ENCODE data around the gene SLC18A2. TPM values are rescaled to one million over a fixed set of nuclear protein-coding genes. Genes with fewer than 3 reads are reported as not detected.
A peak's percentile ranks its signal among the peaks of the same experiment; 100 is the strongest.

SLC18A2 gene
- total RNA-seq, 4 donors from 2014 or later, result 0.27 to 0.75 (median 0.64) TPM; not detected in 1

DNA sequence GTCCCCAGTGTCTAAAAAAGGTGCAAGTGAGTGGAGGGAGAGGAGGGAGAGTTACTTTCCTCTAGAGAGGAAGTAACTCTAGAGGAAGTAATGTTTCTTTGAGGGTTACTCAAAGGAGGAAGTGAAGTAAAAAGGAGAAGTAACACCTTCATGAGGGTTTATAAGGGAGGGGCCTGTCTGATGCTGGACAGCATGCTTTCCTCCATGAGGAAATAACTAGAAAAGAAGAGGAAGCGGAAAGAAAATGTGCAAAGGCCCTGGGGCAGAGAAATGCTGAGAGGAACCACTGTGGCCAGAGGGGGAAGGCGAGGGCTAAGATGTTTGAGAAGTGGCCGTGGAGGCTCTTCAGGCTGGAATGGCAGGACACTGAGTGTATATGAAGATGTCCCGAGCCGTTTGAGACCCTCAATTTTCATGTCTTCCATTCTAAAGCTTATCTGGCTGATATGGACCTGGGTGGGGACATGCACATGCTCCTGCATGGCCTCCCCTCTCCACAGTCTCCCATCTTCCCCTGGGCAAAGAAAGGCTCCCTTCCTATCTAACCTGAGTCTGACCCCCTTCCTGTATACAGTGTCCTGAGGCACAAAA lies 3.4 kb upstream of the SLC18A2 start:
- TF ChIP-seq EP300 (IDR thresholded peaks at IDR 0.05; ENCODE audit: low read depth) (no peak), POLR2AphosphoS5 (IDR thresholded peaks at IDR 0.05) (no peak)
- H3K27me3 ChIP-seq, result peaks cover 54% of the 10 kb centered on the region
- in situ Hi-C loops (cut with MboI; ENCODE audit: low pct_ligation_motif_present in 1 of 4, low pct_unique_long_range_greater_than_20kb in 1 of 4, low sequenced_read_pairs in 3 of 4), result no loop called here
- DNase-seq, result no peak
- peaks cover 0 to 11% (median 6%) of the 10 kb centered on the region in 4 donors for H3K4me1 ChIP-seq
- no peak overlapping the region for H3K27ac ChIP-seq
- intact Hi-C loops (cut with DNase I; ENCODE audit: low total_unique reads), result no loop called here
- WGBS, 2 donors (ENCODE audit: low coverage in 1 of 2), result 82 to 84% methylated on average over 5 of the region's 5 CpGs
- H3K9me3 ChIP-seq, result no peaks in the 10 kb centered on the region
- H3K4me3 ChIP-seq, result no peak overlapping the region
- H3K36me3 ChIP-seq, result no peaks in the 10 kb centered on the region

- DNase-seq, result no peak
- H3K9me3 ChIP-seq, result no peaks in the 10 kb centered on the region
- TF ChIP-seq POLR2A (IDR thresholded peaks at IDR 0.05) (no peak), CTCF (IDR thresholded peaks at IDR 0.05) (no peak), POLR2AphosphoS5 (IDR thresholded peaks at IDR 0.05) (no peak), EP300 (IDR thresholded peaks at IDR 0.05; ENCODE audit: low read depth) (no peak)
- H3K4me1 ChIP-seq, result peaks cover 0 to 11% (median 6%) of the 10 kb centered on the region in 4 donors
- no peak overlapping the region for H3K4me3 ChIP-seq
- no peaks in the 10 kb centered on the region for H3K36me3 ChIP-seq
- 71 to 84% methylated on average over 2 to 8 of the region's 8 CpGs for WGBS, 2 donors (ENCODE audit: low coverage in 1 of 2)
- in situ Hi-C loops (cut with MboI; ENCODE audit: low pct_ligation_motif_present in 1 of 4, low pct_unique_long_range_greater_than_20kb in 1 of 4, low sequenced_read_pairs in 3 of 4) (no loop called here), intact Hi-C loops (cut with DNase I; ENCODE audit: low total_unique reads) (no loop called here)
- H3K27me3 ChIP-seq, result peaks cover 68% of the 10 kb centered on the region
- H3K27ac ChIP-seq, result no peak overlapping the region
These were observed 1.9 kb upstream of the SLC18A2 start for GRCh38 chr10:117239051-117239450.

GRCh38 chr10:117239721-117240620 lies 943 bp upstream of the SLC18A2 start:
- Histone ChIP-seq H3K36me3 (no peaks in the 10 kb centered on the region), H3K4me3 (no peak overlapping the region), H3K9me3 (no peaks in the 10 kb centered on the region), H3K27ac (no peak overlapping the region), H3K4me1 (peaks cover 0 to 11% (median 6%) of the 10 kb centered on the region in 4 donors), H3K27me3 (peaks cover 73% of the 10 kb centered on the region)
- TF ChIP-seq POLR2A (IDR thresholded peaks at IDR 0.05), result no peak
- no peak for TF ChIP-seq POLR2AphosphoS5 (IDR thresholded peaks at IDR 0.05)
- no peak for TF ChIP-seq CTCF (IDR thresholded peaks at IDR 0.05)
- no peak for TF ChIP-seq EP300 (IDR thresholded peaks at IDR 0.05; ENCODE audit: low read depth)
- intact Hi-C loops (cut with DNase I; ENCODE audit: low total_unique reads), result no loop called here
- DNase-seq, result no peak
- in situ Hi-C loops (cut with MboI; ENCODE audit: low pct_ligation_motif_present in 1 of 4, low pct_unique_long_range_greater_than_20kb in 1 of 4, low sequenced_read_pairs in 3 of 4), result no loop called here
- WGBS, 2 donors (ENCODE audit: low coverage in 1 of 2), result 20 to 67% methylated on average over 1 to 11 of the region's 15 CpGs

GRCh38 chr10:117241541-117242462 lies 888 bp downstream of the SLC18A2 start:
- Histone ChIP-seq H3K9me3 (no peaks in the 10 kb centered on the region), H3K4me3 (peak overlapping the region in 2 of 4 donors; percentile 11 to 31), H3K27me3 (peaks cover 73% of the 10 kb centered on the region), H3K36me3 (no peaks in the 10 kb centered on the region), H3K4me1 (peaks cover 0 to 11% (median 6%) of the 10 kb centered on the region in 4 donors), H3K27ac (no peak overlapping the region)
- TF ChIP-seq EP300 (IDR thresholded peaks at IDR 0.05; ENCODE audit: low read depth), result no peak
- no peak for TF ChIP-seq POLR2A (IDR thresholded peaks at IDR 0.05)
- TF ChIP-seq CTCF (IDR thresholded peaks at IDR 0.05), result no peak
- TF ChIP-seq POLR2AphosphoS5 (IDR thresholded peaks at IDR 0.05), result no peak
- intact Hi-C loops (cut with DNase I; ENCODE audit: low total_unique reads) (no loop called here), in situ Hi-C loops (cut with MboI; ENCODE audit: low pct_ligation_motif_present in 1 of 4, low pct_unique_long_range_greater_than_20kb in 1 of 4, low sequenced_read_pairs in 3 of 4) (no loop called here)
- no peak for DNase-seq
- 7 to 39% methylated on average over 5 to 53 of the region's 56 CpGs for WGBS, 2 donors (ENCODE audit: low coverage in 1 of 2)

All from transverse colon (tissue), 4 donors.